A673 (cell line): ENCODE results near the gene PGAM2. TPM values are rescaled to one million over a fixed set of nuclear protein-coding genes. Genes with fewer than 3 reads are reported as not detected.

Experiments used
- BruUV-seq: library from RNA; stranded (reverse); fragments of 400-500 nt; replicated peaks from 2 replicates; lab custom pipeline; 2021; lab: Mats Ljungman, UMichigan
- CTCF ChIA-PET: fragments of 300-600 bp; sonication (Branson Sonifier 250); formaldehyde crosslinking; loops from one replicate; lab custom pipeline; 2022; ENCODE audit warnings: antibody characterized with exemption; lab: Charles Lee
- POLR2A ChIA-PET: fragments of 300-600 bp; sonication (Branson Sonifier 250); formaldehyde crosslinking; loops from one replicate; lab custom pipeline; 2022; ENCODE audit warnings: antibody characterized with exemption; ENCODE audit not compliant: low non-redundant PET; lab: Charles Lee
- DNase-seq: peaks from one replicate; pipeline ENCODE4 v3.0.0-alpha.2; 2015; ENCODE audit warnings: low spot score
- H3K27ac ChIP-seq: fragments of 200-600 bp; sonication (generic); 2 replicates; pipeline ENCODE4 v1.5.1; 2016; ENCODE audit warnings: mixed run types, low read depth, mild to moderate bottlenecking, mixed read lengths, antibody characterized with exemption, low read length; ENCODE audit not compliant: poor library complexity, severe bottlenecking
- H3K27me3 ChIP-seq: fragments of 200-600 bp; sonication (generic); replicated peaks from 2 replicates; pipeline ENCODE4 v1.6.1; 2017; ENCODE audit warnings: mixed run types, low read depth, mild to moderate bottlenecking, mixed read lengths, antibody characterized with exemption, low read length; ENCODE audit not compliant: insufficient read depth, poor library complexity
- H3K36me3 ChIP-seq: fragments of 200-600 bp; sonication (generic); 2 replicates; pipeline ENCODE4 v1.6.1; 2016; ENCODE audit warnings: mixed run types, mild to moderate bottlenecking, mixed read lengths, antibody characterized with exemption, low read length; ENCODE audit not compliant: insufficient read depth, poor library complexity, severe bottlenecking
- H3K4me1 ChIP-seq: fragments of 200-600 bp; sonication (generic); 2 replicates; pipeline ENCODE4 v1.6.1; 2017; ENCODE audit warnings: mixed run types, mild to moderate bottlenecking, mixed read lengths, antibody characterized with exemption, low read length; ENCODE audit not compliant: insufficient read depth, poor library complexity, severe bottlenecking
- H3K4me3 ChIP-seq: fragments of 200-600 bp; sonication (generic); 2 replicates; pipeline ENCODE4 v1.5.1; 2016; ENCODE audit warnings: low read depth, mixed run types, mild to moderate bottlenecking, mixed read lengths, low read length; ENCODE audit not compliant: poor library complexity, severe bottlenecking
- H3K9me3 ChIP-seq: fragments of 200-600 bp; sonication (generic); 2 replicates; pipeline ENCODE4 v1.6.1; 2016; ENCODE audit warnings: mixed run types, low read depth, mild to moderate bottlenecking, mixed read lengths, antibody characterized with exemption, low read length; ENCODE audit not compliant: poor library complexity, severe bottlenecking
- CTCF ChIP-seq: fragments of 300-800, 200-600 bp; sonication (generic); conservative IDR thresholded peaks from 2 replicates; pipeline ENCODE4 v1.5.1; 2017; ENCODE audit warnings: low read depth, mild to moderate bottlenecking, antibody characterized with exemption, low read length, moderate library complexity, mixed read lengths
- EZH2 ChIP-seq: fragments of 200-600 bp; sonication (generic); IDR thresholded peaks from 2 replicates; pipeline ENCODE4 v1.6.1; 2017; ENCODE audit warnings: borderline replicate concordance, low read depth, mild to moderate bottlenecking, mixed read lengths, antibody characterized with exemption, low read length; ENCODE audit not compliant: poor library complexity, severe bottlenecking
- intact Hi-C: fragments of 100-400 bp; cut with micrococcal nuclease; formaldehyde crosslinking; loops from one replicate; pipeline ENCODE4 v1.10.0; 2022; ENCODE audit not compliant: unreplicated experiment
- total RNA-seq: library from RNA; stranded (reverse); gene quantifications from 2 replicates; pipeline ENCODE4 v1.2.3, GENCODE V29; 2021

Gene PGAM2
- total RNA-seq, 1 experiment from 2014 or later = not detected

- Histone ChIP-seq H3K27ac (no peak overlapping the region), H3K36me3 (no peaks in the 10 kb centered on the region), H3K9me3 (no peaks in the 10 kb centered on the region), H3K4me1 (peaks cover 3% of the 10 kb centered on the region), H3K27me3 (no peaks in the 10 kb centered on the region), H3K4me3 (no peak overlapping the region)
- no peak for DNase-seq
- ChIA-PET POLR2A (interaction anchor here (0.6 kb wide), 2 partner anchors 38 to 658 kb away, joined by 3 read pairs; no protein-coding TSS in a partner anchor), CTCF (no interaction called here)
- TF ChIP-seq EZH2 (no peak), CTCF (no peak)
- BruUV-seq = no TSS peak
- intact Hi-C loops = no loop called here
Measured at GRCh38 chr7:44067064-44067951, 1.9 kb upstream of the PGAM2 start.

- no peak overlapping the region for H3K27ac ChIP-seq
- H3K27me3 ChIP-seq = no peaks in the 10 kb centered on the region
- no peaks in the 10 kb centered on the region for H3K9me3 ChIP-seq
- no TSS peak for BruUV-seq
- TF ChIP-seq CTCF = no peak
- TF ChIP-seq EZH2 = no peak
- H3K4me1 ChIP-seq = peaks cover 3% of the 10 kb centered on the region
- H3K36me3 ChIP-seq = no peaks in the 10 kb centered on the region
- POLR2A ChIA-PET = no interaction called here
- DNase-seq = no peak
- CTCF ChIA-PET = interaction anchor here (0.7 kb wide), 1 partner anchor 21 kb away, joined by 4 read pairs; no protein-coding TSS in a partner anchor
- H3K4me3 ChIP-seq = no peak overlapping the region
- intact Hi-C loops = no loop called here
Measured at GRCh38 chr7:44066494-44067063, 1.2 kb upstream of the PGAM2 start.

- Histone ChIP-seq H3K36me3 (no peaks in the 10 kb centered on the region), H3K9me3 (no peaks in the 10 kb centered on the region), H3K27me3 (no peaks in the 10 kb centered on the region), H3K4me1 (peaks cover 3% of the 10 kb centered on the region), H3K27ac (no peak overlapping the region), H3K4me3 (no peak overlapping the region)
- ChIA-PET POLR2A (no interaction called here), CTCF (interaction anchor here (0.7 kb wide), 1 partner anchor 21 kb away, joined by 4 read pairs; no protein-coding TSS in a partner anchor)
- DNase-seq = no peak
- TF ChIP-seq EZH2 (no peak), CTCF (no peak)
- intact Hi-C loops = no loop called here
- BruUV-seq = no TSS peak
Measured at GRCh38 chr7:44066111-44066460, 719 bp upstream of the PGAM2 start.
